C4-2B (cell line): Measurements from ENCODE around the gene CSTPP1.

Source experiments
- H3K27ac ChIP-seq: fragments of 450-650 bp; 2 replicates; pipeline ENCODE4 v1.5.1; 2017
- ZFX ChIP-seq: fragments of 450-650 bp; IDR thresholded peaks from 2 replicates; pipeline ENCODE4 v1.6.1; 2017
- TF ChIP-seq, protein P1 (sequence below): fragments of 450-650 bp; conservative IDR thresholded peaks from 2 replicates; pipeline ENCODE4 v1.5.1; 2017; ENCODE audit warnings: mild to moderate bottlenecking

The CSTPP1 gene

DNA sequence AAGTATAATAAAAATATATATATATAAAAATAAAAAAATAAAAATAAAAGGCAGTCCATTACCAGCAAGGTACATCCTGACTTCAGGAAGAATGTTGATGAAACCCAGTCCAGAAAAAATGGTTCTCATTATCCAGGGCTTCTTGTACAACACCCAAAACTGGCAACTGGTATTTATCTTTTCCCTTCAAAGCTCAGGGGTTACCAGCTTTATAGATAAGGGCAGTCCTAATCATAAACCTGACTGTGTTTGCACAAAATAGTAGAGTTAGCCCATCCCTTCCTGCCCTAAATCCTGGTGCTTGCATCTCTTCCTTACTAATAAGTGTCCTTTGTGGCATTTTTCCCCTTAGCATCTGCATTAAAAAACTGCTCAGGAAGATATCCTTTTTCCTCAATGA is 97.5 kb downstream of the CSTPP1 start:
- no peak overlapping the region for H3K27ac ChIP-seq
- TF ChIP-seq ZFX = no peak
- TF ChIP-seq, protein P1, sequence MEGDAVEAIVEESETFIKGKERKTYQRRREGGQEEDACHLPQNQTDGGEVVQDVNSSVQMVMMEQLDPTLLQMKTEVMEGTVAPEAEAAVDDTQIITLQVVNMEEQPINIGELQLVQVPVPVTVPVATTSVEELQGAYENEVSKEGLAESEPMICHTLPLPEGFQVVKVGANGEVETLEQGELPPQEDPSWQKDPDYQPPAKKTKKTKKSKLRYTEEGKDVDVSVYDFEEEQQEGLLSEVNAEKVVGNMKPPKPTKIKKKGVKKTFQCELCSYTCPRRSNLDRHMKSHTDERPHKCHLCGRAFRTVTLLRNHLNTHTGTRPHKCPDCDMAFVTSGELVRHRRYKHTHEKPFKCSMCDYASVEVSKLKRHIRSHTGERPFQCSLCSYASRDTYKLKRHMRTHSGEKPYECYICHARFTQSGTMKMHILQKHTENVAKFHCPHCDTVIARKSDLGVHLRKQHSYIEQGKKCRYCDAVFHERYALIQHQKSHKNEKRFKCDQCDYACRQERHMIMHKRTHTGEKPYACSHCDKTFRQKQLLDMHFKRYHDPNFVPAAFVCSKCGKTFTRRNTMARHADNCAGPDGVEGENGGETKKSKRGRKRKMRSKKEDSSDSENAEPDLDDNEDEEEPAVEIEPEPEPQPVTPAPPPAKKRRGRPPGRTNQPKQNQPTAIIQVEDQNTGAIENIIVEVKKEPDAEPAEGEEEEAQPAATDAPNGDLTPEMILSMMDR = no peak

DNA sequence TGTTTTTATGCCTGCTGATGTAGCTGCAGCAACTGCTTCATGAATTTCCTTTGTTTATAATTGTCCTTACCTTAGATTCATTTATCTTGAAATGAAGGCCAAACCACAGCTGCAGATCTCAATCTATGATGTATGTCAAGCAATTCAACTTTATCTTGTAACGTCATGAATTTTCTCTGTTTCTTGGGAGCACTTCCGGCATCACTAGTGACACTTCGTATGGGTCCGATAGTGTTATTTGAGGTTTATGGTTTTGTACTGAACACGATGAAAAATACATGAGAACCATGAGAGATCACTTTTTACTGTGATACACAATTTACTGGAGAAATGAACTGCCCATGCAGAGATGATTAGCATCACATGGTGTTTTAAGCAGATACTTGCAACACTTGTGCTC is 98.5 kb downstream of the CSTPP1 start:
- TF ChIP-seq, protein P1 = no peak
- no peak for TF ChIP-seq ZFX

DNA sequence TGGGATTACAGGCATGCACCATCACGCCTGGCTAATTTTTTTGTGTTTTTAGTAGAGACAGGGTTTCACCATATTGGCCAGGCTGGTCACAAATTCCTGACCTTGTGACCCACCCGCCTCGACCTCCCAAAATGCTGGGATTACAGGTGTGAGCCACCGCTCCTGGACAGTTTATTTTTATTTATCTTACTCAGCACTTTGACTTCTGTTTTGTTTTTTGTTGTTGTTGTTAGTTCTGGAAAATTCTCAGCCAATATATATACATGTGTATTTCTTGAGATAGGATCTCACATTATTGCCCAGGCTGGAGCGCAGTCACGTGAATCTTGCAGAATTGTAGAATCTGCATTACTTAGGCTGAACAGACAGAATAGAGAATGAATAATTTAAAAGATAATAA is 107.6 kb downstream of the CSTPP1 start:
- no peak overlapping the region for H3K27ac ChIP-seq
- TF ChIP-seq, protein P1 = no peak
- no peak for TF ChIP-seq ZFX

More for the DNA sequence above, 98.5 kb downstream of the CSTPP1 start:
- H3K27ac ChIP-seq = no peak overlapping the region

- TF ChIP-seq ZFX = no peak
- TF ChIP-seq, protein P1 = no peak
Observed at GRCh38 chr11:47047972-47048371, 111.4 kb downstream of the CSTPP1 start.

DNA sequence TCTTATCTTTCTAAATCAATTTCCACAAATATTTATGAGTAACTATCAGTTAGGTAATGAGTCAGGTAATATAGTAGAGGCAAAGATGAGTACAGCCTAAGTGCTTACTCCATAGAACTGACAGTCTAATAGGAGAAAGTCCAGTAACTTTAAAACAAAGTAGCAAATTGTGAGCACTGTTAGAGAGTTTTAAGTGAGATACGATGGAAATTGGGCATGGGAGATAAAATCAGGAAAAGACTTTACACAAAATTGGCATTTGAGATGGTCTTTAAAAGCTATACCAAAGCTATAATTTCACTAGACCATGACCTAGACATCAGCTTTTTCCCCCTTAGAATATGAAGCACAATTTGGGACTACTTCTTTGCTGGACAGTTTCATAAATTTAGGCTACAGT is 113.7 kb downstream of the CSTPP1 start:
- TF ChIP-seq, protein P1 = no peak
- TF ChIP-seq ZFX = no peak
- no peak overlapping the region for H3K27ac ChIP-seq

More at GRCh38 chr11:47047972-47048371, 111.4 kb downstream of the CSTPP1 start:
- no peak overlapping the region for H3K27ac ChIP-seq

DNA sequence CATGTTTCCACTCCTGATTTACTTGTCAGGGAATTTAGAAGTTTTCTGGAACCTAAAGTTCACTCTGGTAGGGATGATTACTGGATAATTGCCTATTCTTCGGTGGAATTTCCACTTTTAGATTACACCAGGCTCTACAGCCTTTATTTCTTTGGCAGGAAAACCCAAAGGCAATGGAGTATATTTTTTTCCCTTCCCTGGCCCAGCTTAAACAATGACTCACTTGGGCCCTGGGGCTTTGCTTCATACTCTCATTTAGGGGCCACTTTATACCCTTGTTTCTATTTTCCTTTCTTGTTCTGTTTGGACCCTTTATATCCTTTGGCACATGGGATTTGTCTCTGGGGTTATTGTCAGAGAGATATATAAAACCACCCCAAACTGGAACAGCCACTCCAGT is 114.7 kb downstream of the CSTPP1 start:
- no peak overlapping the region for H3K27ac ChIP-seq
- TF ChIP-seq, protein P1 = no peak
- no peak for TF ChIP-seq ZFX

DNA sequence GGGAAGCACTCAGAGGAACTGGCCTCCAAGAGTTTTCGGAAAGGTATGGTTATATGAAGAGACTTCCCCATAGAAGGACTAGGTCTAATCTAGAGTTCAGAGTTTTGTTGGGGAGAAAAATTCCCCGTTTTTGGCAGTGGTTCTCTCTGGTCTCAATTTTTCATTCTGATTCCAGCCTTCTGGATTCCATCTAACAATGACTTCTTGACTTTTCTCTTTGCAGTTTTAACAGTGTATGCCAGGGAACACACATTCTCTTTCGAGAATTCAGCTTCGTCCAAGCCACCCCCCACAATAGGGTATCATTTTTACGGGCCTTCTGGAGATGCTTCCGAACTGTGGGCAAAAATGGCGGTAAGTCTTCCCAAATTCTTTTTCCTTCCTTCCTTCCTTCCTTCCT is 115.6 kb downstream of the CSTPP1 start:
- H3K27ac ChIP-seq = no peak overlapping the region

More for the DNA sequence above, 115.6 kb downstream of the CSTPP1 start:
- TF ChIP-seq ZFX = no peak
- TF ChIP-seq, protein P1 = no peak
